IPS-20b (cell line): ENCODE results near the gene AUNIP.
"Not testable (repeated sequence)": the region's sequence is repeated elsewhere in the genome, so short reads cannot be mapped to it uniquely, and the experiment has no call there.

Experiments used
- H3K27ac ChIP-seq: one replicate; pipeline ENCODE4 v1.5.1; 2013; ENCODE audit warnings: low read length
- H3K27me3 ChIP-seq: 2 replicates; pipeline ENCODE4 v1.6.1; 2013; ENCODE audit warnings: mild to moderate bottlenecking, low read length, inconsistent platforms; ENCODE audit not compliant: insufficient read depth
- H3K36me3 ChIP-seq: 2 replicates; pipeline ENCODE4 v1.6.1; 2013; ENCODE audit warnings: low read depth, mild to moderate bottlenecking, inconsistent platforms, low read length, moderate library complexity; ENCODE audit not compliant: insufficient read depth
- H3K4me1 ChIP-seq: 2 replicates; pipeline ENCODE4 v1.6.1; 2013; ENCODE audit warnings: mild to moderate bottlenecking, control low read depth, inconsistent platforms, low read length, moderate library complexity; ENCODE audit not compliant: insufficient read depth
- H3K4me3 ChIP-seq: 2 replicates; pipeline ENCODE4 v1.5.1; 2013; ENCODE audit warnings: mild to moderate bottlenecking, low read length, inconsistent platforms
- H3K9ac ChIP-seq: 2 replicates; pipeline ENCODE4 v1.6.1; 2013; ENCODE audit warnings: low read depth, mild to moderate bottlenecking, inconsistent platforms, low read length, moderate library complexity
- H3K9me3 ChIP-seq: 2 replicates; pipeline ENCODE4 v1.6.1; 2013; ENCODE audit warnings: mild to moderate bottlenecking, low read depth, low read length, inconsistent platforms; ENCODE audit not compliant: insufficient read depth

Gene AUNIP

DNA sequence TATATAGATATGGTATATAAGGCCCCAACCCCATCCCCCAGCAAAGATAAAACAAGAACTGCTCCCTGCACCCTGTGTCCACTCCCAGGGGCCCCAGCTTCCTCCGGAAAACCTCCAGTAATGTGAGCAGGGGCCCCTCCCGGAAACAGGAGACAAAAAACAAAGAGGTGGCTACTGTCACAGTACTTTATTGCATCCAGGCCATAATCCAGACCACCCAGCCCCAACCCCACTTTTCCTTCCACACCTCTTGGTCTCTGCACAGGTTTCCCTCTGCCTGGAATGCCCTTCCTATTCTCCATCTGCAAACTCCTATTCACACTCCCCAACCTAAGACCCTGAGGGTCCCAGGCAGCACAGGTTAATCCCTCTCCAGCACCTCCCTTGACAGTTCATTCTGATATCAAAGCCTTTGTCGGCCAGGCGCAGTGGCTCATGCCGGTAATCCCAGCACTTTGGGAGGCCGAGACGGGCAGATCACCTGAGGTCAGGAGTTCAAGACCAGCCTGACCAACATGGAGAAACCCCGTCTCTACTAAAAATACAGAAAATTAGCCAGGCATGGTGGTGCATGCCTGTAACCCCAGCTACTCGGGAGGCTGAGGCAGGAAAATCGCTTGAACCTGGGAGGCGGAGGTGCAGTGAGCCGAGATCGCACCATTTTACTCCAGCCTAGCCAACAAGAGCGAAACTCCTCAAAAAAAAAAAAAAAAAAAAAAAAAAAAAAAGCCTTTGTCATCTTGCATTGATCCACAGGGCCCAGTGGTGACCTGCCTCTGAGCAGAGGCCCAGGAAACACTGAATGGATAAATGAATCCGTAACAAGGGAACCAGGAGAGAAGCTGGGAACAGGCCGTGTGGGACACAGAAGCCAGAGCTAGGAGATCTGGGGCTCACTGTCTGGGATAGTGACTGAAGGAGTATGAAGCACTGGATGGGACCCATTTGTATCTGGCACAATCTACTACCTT is 2.3 kb upstream of the AUNIP start:
- Histone ChIP-seq H3K4me1 (no peaks in the 10 kb centered on the region), H3K4me3 (no peak overlapping the region), H3K27me3 (no peaks in the 10 kb centered on the region), H3K9me3 (no peaks in the 10 kb centered on the region), H3K27ac (no peak overlapping the region), H3K9ac (no peak overlapping the region), H3K36me3 (no peaks in the 10 kb centered on the region)

- Histone ChIP-seq H3K4me1 (no peaks in the 10 kb centered on the region), H3K27ac (no peak overlapping the region), H3K27me3 (no peaks in the 10 kb centered on the region), H3K4me3 (peak overlapping the region; percentile 91), H3K36me3 (no peaks in the 10 kb centered on the region), H3K9me3 (no peaks in the 10 kb centered on the region), H3K9ac (peak overlapping the region; percentile 95)
Observed at GRCh38 chr1:25858494-25858893, 763 bp downstream of the AUNIP start.

DNA sequence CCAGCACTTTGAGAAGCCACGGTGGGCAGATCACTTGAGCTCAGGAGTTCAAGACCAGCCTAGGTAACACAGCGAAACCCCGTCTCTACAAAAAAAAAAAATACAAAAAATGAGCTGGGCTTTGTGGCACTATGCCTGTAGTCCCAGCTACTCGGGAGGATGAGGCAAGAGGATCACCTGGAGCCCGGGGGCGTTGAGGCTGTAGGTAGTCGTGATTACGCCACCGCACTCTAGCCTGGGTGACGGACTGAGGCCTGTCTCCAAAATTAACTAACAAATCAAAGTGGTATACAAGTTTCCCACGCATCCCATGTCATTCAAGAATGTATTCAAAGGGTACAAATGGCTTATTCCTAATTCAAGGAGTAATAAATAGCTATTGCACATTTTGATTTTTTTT is 2.4 kb downstream of the AUNIP start:
- Histone ChIP-seq H3K4me1 (no peaks in the 10 kb centered on the region), H3K4me3 (no peak overlapping the region), H3K27me3 (no peaks in the 10 kb centered on the region), H3K36me3 (no peaks in the 10 kb centered on the region), H3K9me3 (no peaks in the 10 kb centered on the region), H3K27ac (no peak overlapping the region), H3K9ac (no peak overlapping the region)

- Histone ChIP-seq H3K36me3 (no peaks in the 10 kb centered on the region), H3K9ac (no peak overlapping the region), H3K4me3 (no peak overlapping the region), H3K27me3 (no peaks in the 10 kb centered on the region), H3K9me3 (no peaks in the 10 kb centered on the region), H3K4me1 (no peaks in the 10 kb centered on the region), H3K27ac (no peak overlapping the region)
Observed at GRCh38 chr1:25854554-25854953, 4.7 kb downstream of the AUNIP start.

DNA sequence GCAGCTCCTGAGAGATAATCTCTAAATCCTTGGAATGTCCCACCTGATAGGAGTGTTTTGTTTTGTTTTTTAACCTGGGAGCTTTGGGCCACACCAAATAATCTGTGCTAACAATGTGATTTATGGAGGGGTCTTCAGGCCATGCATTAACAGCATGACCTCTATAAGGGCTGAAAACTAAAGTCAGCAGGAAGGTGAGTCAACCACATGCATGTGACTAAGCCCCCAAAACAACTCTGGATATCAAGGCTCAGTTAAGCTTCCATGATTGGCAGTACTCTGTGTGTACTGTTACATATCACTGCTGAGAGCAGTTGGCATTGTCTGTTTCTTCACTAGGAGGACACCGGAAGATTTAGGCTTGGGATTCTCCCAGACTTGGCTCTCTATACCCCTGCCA is 10.7 kb downstream of the AUNIP start:
- Histone ChIP-seq H3K9ac (no peak overlapping the region), H3K4me3 (no peak overlapping the region), H3K27ac (no peak overlapping the region), H3K27me3 (no peaks in the 10 kb centered on the region), H3K36me3 (no peaks in the 10 kb centered on the region), H3K4me1 (no peaks in the 10 kb centered on the region), H3K9me3 (no peaks in the 10 kb centered on the region)

DNA sequence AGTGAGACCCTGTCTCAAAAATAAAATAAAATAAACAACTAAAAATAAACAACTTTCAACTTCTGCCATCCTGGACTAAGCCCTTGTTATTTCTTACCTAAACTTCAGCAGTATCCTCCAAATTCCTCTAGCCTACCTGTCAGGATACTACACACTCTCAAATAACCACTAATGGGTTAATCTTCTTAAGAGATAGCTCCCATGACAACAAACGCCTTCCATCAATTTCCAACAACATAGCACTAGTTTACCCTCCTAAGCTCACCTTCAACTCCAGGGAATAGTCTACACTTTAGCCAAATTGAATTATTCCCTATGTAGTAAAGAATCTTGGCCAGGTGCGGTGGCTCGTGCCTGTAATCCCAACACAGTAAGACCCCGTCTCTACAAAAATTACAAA is 11.3 kb downstream of the AUNIP start:
- Histone ChIP-seq H3K9me3 (no peaks in the 10 kb centered on the region), H3K27ac (no peak overlapping the region), H3K9ac (no peak overlapping the region), H3K27me3 (no peaks in the 10 kb centered on the region), H3K4me1 (no peaks in the 10 kb centered on the region), H3K36me3 (no peaks in the 10 kb centered on the region), H3K4me3 (no peak overlapping the region)

GRCh38 chr1:25845664-25846063 is 13.6 kb downstream of the AUNIP start:
- no peaks in the 10 kb centered on the region for H3K9me3 ChIP-seq
- H3K36me3 ChIP-seq: no peaks in the 10 kb centered on the region
- H3K9ac ChIP-seq: no peak overlapping the region
- no peaks in the 10 kb centered on the region for H3K27me3 ChIP-seq
- no peak overlapping the region for H3K4me3 ChIP-seq
- no peaks in the 10 kb centered on the region for H3K4me1 ChIP-seq
- H3K27ac ChIP-seq: no peak overlapping the region

- Histone ChIP-seq H3K27ac (no peak overlapping the region), H3K27me3 (no peaks in the 10 kb centered on the region), H3K4me1 (no peaks in the 10 kb centered on the region), H3K4me3 (no peak overlapping the region), H3K9ac (no peak overlapping the region), H3K36me3 (no peaks in the 10 kb centered on the region), H3K9me3 (no peaks in the 10 kb centered on the region)
Observed at GRCh38 chr1:25844536-25845337, 14.5 kb downstream of the AUNIP start.

DNA sequence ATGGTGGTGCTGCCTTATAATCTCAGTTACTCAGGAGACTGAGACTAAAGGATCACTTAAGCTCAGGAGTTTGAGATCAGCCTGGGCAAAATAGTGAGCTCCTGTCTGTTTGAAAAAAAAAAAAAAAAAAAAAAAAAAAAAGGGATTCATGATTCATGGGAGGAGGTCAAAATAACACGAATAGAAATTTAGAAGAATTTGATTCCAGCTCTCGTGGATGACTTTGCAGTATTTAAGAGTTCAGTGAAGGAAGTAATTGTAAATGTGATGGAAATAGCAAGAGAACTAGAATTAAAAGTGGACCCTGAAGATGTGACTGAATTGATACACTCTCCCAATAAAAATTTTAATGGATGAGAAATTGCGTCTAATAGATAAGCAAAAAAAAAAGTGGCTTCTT is 15.8 kb downstream of the AUNIP start:
- no peaks in the 10 kb centered on the region for H3K36me3 ChIP-seq
- H3K9ac ChIP-seq: no peak overlapping the region
- no peak overlapping the region for H3K27ac ChIP-seq
- H3K4me3 ChIP-seq: no peak overlapping the region
- no peaks in the 10 kb centered on the region for H3K4me1 ChIP-seq
- H3K27me3 ChIP-seq: no peaks in the 10 kb centered on the region
- no peaks in the 10 kb centered on the region for H3K9me3 ChIP-seq

- not testable (repeated sequence) for H3K27ac ChIP-seq, H3K4me1 ChIP-seq, H3K9ac ChIP-seq
Observed at GRCh38 chr1:25839808-25840207, 19.4 kb downstream of the AUNIP start.

DNA sequence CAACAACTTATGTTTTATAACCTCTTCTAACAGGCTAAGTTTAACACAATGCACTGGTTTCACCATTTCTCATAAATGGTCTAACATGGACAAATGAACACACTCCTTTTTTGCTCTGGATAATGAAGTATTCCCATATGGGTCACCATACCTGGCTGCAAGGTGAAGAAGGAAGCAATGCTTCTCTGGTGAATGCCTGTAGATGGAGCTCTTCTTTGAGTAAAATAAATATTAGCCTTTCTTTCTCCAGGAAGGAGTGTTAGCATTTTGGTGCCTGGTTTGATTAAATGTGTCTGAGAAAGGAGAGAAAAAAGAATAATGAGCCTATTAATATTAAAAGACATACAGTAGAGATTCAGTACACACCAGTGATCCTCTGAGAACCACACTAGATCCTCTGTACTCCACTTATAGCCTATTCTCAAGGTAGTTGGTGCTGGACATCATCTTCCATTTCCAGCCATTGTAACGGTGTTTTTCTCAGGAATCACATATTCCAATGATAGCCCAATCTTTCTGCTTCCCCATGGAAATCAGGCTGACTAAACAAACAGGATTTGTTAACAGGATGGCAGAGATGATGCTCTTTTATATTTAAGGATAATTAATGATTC is 21.9 kb downstream of the AUNIP start:
- Histone ChIP-seq H3K4me3 (no peak overlapping the region), H3K9me3 (no peaks in the 10 kb centered on the region), H3K27me3 (no peaks in the 10 kb centered on the region), H3K9ac (no peak overlapping the region), H3K36me3 (peaks cover 46% of the 10 kb centered on the region), H3K4me1 (no peaks in the 10 kb centered on the region), H3K27ac (no peak overlapping the region)

More at GRCh38 chr1:25839808-25840207, 19.4 kb downstream of the AUNIP start:
- H3K36me3 ChIP-seq: peaks cover 24% of the 10 kb centered on the region
- not testable (repeated sequence) for H3K27me3 ChIP-seq, H3K9me3 ChIP-seq, H3K4me3 ChIP-seq
